GM21526 (cell line): ENCODE measurements around the gene NAGPA.
"Not testable (repeated sequence)": the region's sequence is repeated elsewhere in the genome, so short reads cannot be mapped to it uniquely, and the experiment has no call there.

Source experiments
- ATAC-seq: cut with Tn5 transposase; IDR thresholded peaks from one replicate; pipeline ENCODE4 v1.9.1; 2021; ENCODE audit warnings: moderate library complexity; ENCODE audit not compliant: unreplicated experiment, low FRiP score

The NAGPA gene

GRCh38 chr16:5033256-5034166 lies at the start of gene NAGPA:
Gene NAGPA, minus strand, starts transcription at chr16:5033935. Its CDS starts 21 bp downstream, at chr16:5033914.
- ATAC-seq, result peak; percentile 70

- not testable (repeated sequence) for ATAC-seq
Observed at GRCh38 chr16:5080996-5081395, 47.3 kb upstream of the NAGPA start.

GRCh38 chr16:5080461-5080860 lies 46.7 kb upstream of the NAGPA start:
- ATAC-seq, result not testable (repeated sequence)

GRCh38 chr16:5078626-5079025 lies 44.9 kb upstream of the NAGPA start:
- ATAC-seq, result no peak

GRCh38 chr16:5077304-5077703 lies 43.6 kb upstream of the NAGPA start:
- no peak for ATAC-seq

- ATAC-seq, result no peak
Observed at GRCh38 chr16:5075637-5076036, 41.9 kb upstream of the NAGPA start.

- ATAC-seq, result not testable (repeated sequence)
Observed at GRCh38 chr16:5073771-5074170, 40.0 kb upstream of the NAGPA start.

GRCh38 chr16:5073279-5073629 lies 39.5 kb upstream of the NAGPA start:
- no peak for ATAC-seq

GRCh38 chr16:5072334-5073278 lies 38.9 kb upstream of the NAGPA start:
- no peak for ATAC-seq

GRCh38 chr16:5071681-5072333 lies 38.1 kb upstream of the NAGPA start, which contains the start of gene ALG1:
Gene ALG1, plus strand, starts transcription at chr16:5071843. Its CDS starts 7 bp downstream, at chr16:5071850.
- ATAC-seq, result peak; percentile 73

- ATAC-seq, result no peak
Observed at GRCh38 chr16:5071341-5071680, 37.6 kb upstream of the NAGPA start.

- ATAC-seq, result no peak
Observed at GRCh38 chr16:5070431-5071186, 36.9 kb upstream of the NAGPA start.

- no peak for ATAC-seq
Observed at GRCh38 chr16:5069854-5070253, 36.1 kb upstream of the NAGPA start.

- no peak for ATAC-seq
Observed at GRCh38 chr16:5069048-5069447, 35.3 kb upstream of the NAGPA start.

GRCh38 chr16:5066511-5066910 lies 32.8 kb upstream of the NAGPA start:
- no peak for ATAC-seq

- ATAC-seq, result no peak
Observed at GRCh38 chr16:5065813-5066212, 32.1 kb upstream of the NAGPA start, which contains the start of gene C16orf89. Gene C16orf89, minus strand, starts transcription at chr16:5065956. Its CDS starts 48 bp downstream, at chr16:5065908.

- no peak for ATAC-seq
Observed at GRCh38 chr16:5065326-5065725, 31.6 kb upstream of the NAGPA start.

- no peak for ATAC-seq
Observed at GRCh38 chr16:5064915-5065314, 31.2 kb upstream of the NAGPA start.

- ATAC-seq, result no peak
Observed at GRCh38 chr16:5062790-5063765, 29.3 kb upstream of the NAGPA start.
